ENCODE results near the gene ZFP69.

GRCh38 chr1:40478276-40478675 lies 1.2 kb downstream of the ZFP69 start:
- no peak for TF ChIP-seq CTCF (conservative IDR thresholded peaks at IDR 0.05)
- no peak for TF ChIP-seq EZH2 (IDR thresholded peaks at IDR 0.05; ENCODE audit: low read depth)

All from PC-9 (cell line).